HCT116 (cell line): Measurements from ENCODE around the gene PEX26. TPM values are rescaled to one million over a fixed set of nuclear protein-coding genes. Genes with fewer than 3 reads are reported as not detected.

Experiments used
- ATAC-seq: fragments of 200-7000 bp; cut with Tn5 transposase; 2 replicates; pipeline ENCODE4 v1.9.1; 2020; ENCODE audit warnings: mild to moderate bottlenecking, moderate library complexity
- BruUV-seq: library from RNA; stranded (reverse); fragments of 400-500 nt; replicated peaks from 2 replicates; lab custom pipeline; 2021; lab: Mats Ljungman, UMichigan
- CTCF ChIA-PET: fragments of 300-600 bp; sonication (Branson Sonifier 250); formaldehyde crosslinking; loops from one replicate; lab custom pipeline; 2021; ENCODE audit warnings: antibody characterized with exemption; lab: Charles Lee
- POLR2A ChIA-PET: fragments of 300-600, 350-600 bp; sonication (Branson Sonifier 250); formaldehyde crosslinking; loops from one replicate; lab custom pipeline; 2021; ENCODE audit warnings: antibody characterized with exemption; lab: Charles Lee
- RAD21 ChIA-PET, 2 experiments: fragments of 300-600 bp; sonication (Branson Sonifier 250); formaldehyde crosslinking; loops; one replicate each; lab custom pipeline; 2023; ENCODE audit warnings: low total read pairs in 2 of 2; ENCODE audit not compliant: uncharacterized antibody in 2 of 2, unreplicated experiment in 2 of 2, low non-redundant PET in 1 of 2; lab: Charles Lee
- DNase-seq: peaks from one replicate; pipeline ENCODE4 v3.0.0-alpha.2; 2010; ENCODE audit warnings: low read depth, low spot score
- H2AFZ ChIP-seq: fragments of 200-600 bp; shearing (Covaris generic), sonication (generic); 2 replicates; pipeline ENCODE4 v1.6.1; 2017; ENCODE audit warnings: low read depth, mixed run types, mixed read lengths, antibody characterized with exemption, low read length; ENCODE audit not compliant: poor library complexity, severe bottlenecking
- H3K27ac ChIP-seq: 2 replicates; pipeline ENCODE4 v1.5.1; 2012; ENCODE audit warnings: low read depth, low read length
- H3K27me3 ChIP-seq: fragments of 200-600 bp; sonication (generic); 2 replicates; pipeline ENCODE4 v1.6.1; 2016; ENCODE audit warnings: mixed run types, low read length, mixed read lengths; ENCODE audit not compliant: insufficient read depth
- H3K36me3 ChIP-seq, 2 experiments: fragments of 200-500 bp in 1 of 2; fragments of 200-600 bp in 1 of 2; sonication (Bioruptor generic) in 1 of 2; sonication (generic) in 1 of 2; 2 replicates each; pipeline versions ENCODE4 v1.5.1 to v1.6.1; 2014 to 2016; ENCODE audit warnings: low read length in 2 of 2, inconsistent platforms in 1 of 2, mixed read lengths in 1 of 2, mixed run types in 1 of 2; ENCODE audit not compliant: insufficient read depth in 2 of 2, control insufficient read depth in 1 of 2
- H3K4me1 ChIP-seq, 2 experiments: fragments of 200-600 bp in 1 of 2; sonication (generic) in 1 of 2; 2 replicates each; pipeline versions ENCODE4 v1.5.1 to v1.6.1; 2012 to 2017; ENCODE audit warnings: low read length in 2 of 2, inconsistent platforms in 1 of 2, mild to moderate bottlenecking in 1 of 2, mixed read lengths in 1 of 2, mixed run types in 1 of 2, moderate library complexity in 1 of 2; ENCODE audit not compliant: insufficient read depth in 2 of 2, control insufficient read depth in 1 of 2
- H3K4me2 ChIP-seq: fragments of 200-600 bp; sonication (generic); 2 replicates; pipeline ENCODE4 v1.6.1; 2017; ENCODE audit warnings: mixed run types, low read length, mixed read lengths
- H3K4me3 ChIP-seq, 2 experiments: fragments of 200-600 bp in 1 of 2; sonication (generic) in 1 of 2; replicated peaks in 1 of 2; 2 replicates each; pipeline ENCODE4 v1.5.1; 2011 to 2016; ENCODE audit warnings: low read length in 2 of 2, control low read depth in 1 of 2, low read depth in 1 of 2, mild to moderate bottlenecking in 1 of 2, mixed read lengths in 1 of 2, mixed run types in 1 of 2
- H3K79me2 ChIP-seq: fragments of 200-600 bp; sonication (generic); 2 replicates; pipeline ENCODE4 v1.6.1; 2017; ENCODE audit warnings: mild to moderate bottlenecking, mixed run types, low read length, moderate library complexity, mixed read lengths; ENCODE audit not compliant: insufficient read depth
- H3K9ac ChIP-seq: fragments of 200-600 bp; sonication (generic); 2 replicates; pipeline ENCODE4 v1.6.1; 2016; ENCODE audit warnings: low read length, mixed read lengths
- H3K9me2 ChIP-seq: fragments of 200-600 bp; sonication (generic), shearing (Covaris generic); 2 replicates; pipeline ENCODE4 v1.6.1; 2017; ENCODE audit warnings: mixed run types, mild to moderate bottlenecking, moderate library complexity; ENCODE audit not compliant: insufficient read depth
- H3K9me3 ChIP-seq, 2 experiments: fragments of 200-500 bp in 1 of 2; fragments of 200-600 bp in 1 of 2; sonication (Bioruptor generic) in 1 of 2; sonication (generic) in 1 of 2; 2 replicates each; pipeline ENCODE4 v1.6.1; 2014 to 2017; ENCODE audit warnings: low read length in 2 of 2, mixed read lengths in 2 of 2, inconsistent platforms in 1 of 2, low read depth in 1 of 2, mild to moderate bottlenecking in 1 of 2, mixed run types in 1 of 2, moderate library complexity in 1 of 2; ENCODE audit not compliant: control insufficient read depth in 1 of 2, insufficient read depth in 1 of 2
- H4K20me1 ChIP-seq: fragments of 200-600 bp; sonication (generic), shearing (Covaris generic); 2 replicates; pipeline ENCODE4 v1.6.1; 2017; ENCODE audit warnings: mixed run types, mild to moderate bottlenecking, moderate library complexity; ENCODE audit not compliant: insufficient read depth
- CBX3 ChIP-seq: IDR thresholded peaks from 2 replicates; pipeline ENCODE4 v1.6.1; 2012; ENCODE audit warnings: low read depth
- CEBPB ChIP-seq: IDR thresholded peaks from 2 replicates; pipeline ENCODE4 v1.6.1; 2012; ENCODE audit warnings: low read depth
- EZH2 ChIP-seq: fragments of 200-600 bp; sonication (generic); IDR thresholded peaks from 2 replicates; pipeline ENCODE4 v1.6.1; 2017; ENCODE audit warnings: antibody characterized with exemption, mixed run types
- EZH2phosphoT487 ChIP-seq: fragments of 200-600 bp; IDR thresholded peaks from 2 replicates; pipeline ENCODE4 v1.6.1; 2018; ENCODE audit warnings: antibody characterized with exemption, borderline replicate concordance
- POLR2A ChIP-seq: IDR thresholded peaks from 2 replicates; pipeline ENCODE4 v1.7.0; 2011; ENCODE audit warnings: borderline replicate concordance; ENCODE audit not compliant: insufficient read depth, insufficient read length; ENCODE audit errors: extremely low read depth
- SP1 ChIP-seq: IDR thresholded peaks from 2 replicates; pipeline ENCODE4 v1.6.1; 2012; ENCODE audit warnings: low read depth
- SRF ChIP-seq: IDR thresholded peaks from 2 replicates; pipeline ENCODE4 v1.6.1; 2012; ENCODE audit warnings: low read depth
- TCF7L2 ChIP-seq: IDR thresholded peaks from 2 replicates; pipeline ENCODE4 v1.7.0; 2011; ENCODE audit warnings: borderline replicate concordance, inconsistent platforms; ENCODE audit not compliant: insufficient read depth, insufficient read length; ENCODE audit errors: extremely low read depth
- ZBTB33 ChIP-seq: IDR thresholded peaks from 2 replicates; pipeline ENCODE4 v1.6.1; 2011; ENCODE audit warnings: mild to moderate bottlenecking, low read length, moderate library complexity; ENCODE audit not compliant: insufficient replicate concordance; ENCODE audit errors: extremely low read depth
- ZFX ChIP-seq: fragments of 450-650 bp; IDR thresholded peaks from 2 replicates; pipeline ENCODE4 v1.6.1; 2017
- intact Hi-C: fragments of 100-400 bp; cut with micrococcal nuclease; formaldehyde crosslinking; loops from 2 replicates; pipeline ENCODE4 v1.10.0; 2022
- total RNA-seq: library from RNA; stranded (reverse); gene quantifications from one replicate; pipeline ENCODE4 v1.2.1, GENCODE V29; 2021; ENCODE audit not compliant: unreplicated experiment

PEX26 gene
- total RNA-seq, 1 experiment from 2014 or later, result 26.4 TPM

- Histone ChIP-seq H3K4me3 (no peak overlapping the region), H3K9me3 (no peaks in the 10 kb centered on the region), H3K79me2 (no peaks in the 10 kb centered on the region), H3K9me2 (no peaks in the 10 kb centered on the region), H3K27me3 (no peaks in the 10 kb centered on the region), H4K20me1 (no peaks in the 10 kb centered on the region), H3K4me1 (no peaks in the 10 kb centered on the region), H2AFZ (no peak overlapping the region), H3K36me3 (no peaks in the 10 kb centered on the region), H3K4me2 (no peak overlapping the region), H3K27ac (no peak overlapping the region), H3K9ac (no peak overlapping the region)
- POLR2A ChIA-PET, result no interaction called here
- CTCF ChIA-PET, result no interaction called here
- DNase-seq (no peak), ATAC-seq (no peak)
- BruUV-seq, result no TSS peak
- RAD21 ChIA-PET, result no interaction called here
- TF ChIP-seq ZBTB33, result no peak
- TF ChIP-seq CBX3, result no peak
- no peak for TF ChIP-seq ZFX
- no peak for TF ChIP-seq SRF
- TF ChIP-seq POLR2A, result no peak
- no peak for TF ChIP-seq CEBPB
- no peak for TF ChIP-seq EZH2
- no peak for TF ChIP-seq EZH2phosphoT487
- no peak for TF ChIP-seq TCF7L2
- no peak for TF ChIP-seq SP1
- intact Hi-C loops, result no loop called here
Measured at GRCh38 chr22:18113680-18114394, 36.0 kb downstream of the PEX26 start.
